ENCODE measurements around the gene SIPA1L3.
"Not testable (repeated sequence)": the region's sequence is repeated elsewhere in the genome, so short reads cannot be mapped to it uniquely, and the experiment has no call there.

Gene SIPA1L3

DNA sequence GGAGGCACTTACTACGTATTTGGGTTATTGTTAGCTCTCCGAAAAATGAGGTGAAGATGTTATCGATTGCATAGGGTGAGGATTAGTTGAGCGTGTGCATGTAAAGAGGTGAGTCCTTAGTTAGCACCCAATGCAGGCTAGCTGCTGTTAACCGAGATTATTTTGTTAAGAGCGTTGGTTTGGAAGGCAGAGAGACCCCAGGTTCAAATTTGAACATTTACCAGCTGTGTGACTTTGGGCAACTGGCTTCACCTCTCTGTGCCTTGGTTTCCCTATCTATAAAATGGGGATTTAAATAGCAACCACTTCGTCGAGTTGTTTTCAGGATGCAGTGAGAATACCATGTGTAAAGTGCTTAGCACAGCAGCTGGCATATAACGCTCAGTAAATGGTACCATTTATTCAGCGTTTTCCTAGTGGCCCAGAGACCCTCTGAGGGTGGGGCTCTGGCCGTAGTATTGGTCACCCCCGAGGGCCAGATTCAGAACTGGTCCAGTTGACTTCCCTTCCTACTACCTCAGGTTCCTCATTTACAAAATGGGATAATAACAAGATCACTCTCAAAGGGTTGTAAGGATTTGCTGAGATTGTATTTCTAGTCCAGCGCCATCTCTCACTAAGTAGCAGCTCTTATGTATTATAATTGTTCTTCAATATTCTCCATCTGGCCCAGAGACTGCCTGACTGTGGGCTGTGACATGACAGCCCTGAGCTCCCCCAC lies 887 bp downstream of the SIPA1L3 start:
- no peak for DNase-seq (ENCODE audit: low spot score)

DNA sequence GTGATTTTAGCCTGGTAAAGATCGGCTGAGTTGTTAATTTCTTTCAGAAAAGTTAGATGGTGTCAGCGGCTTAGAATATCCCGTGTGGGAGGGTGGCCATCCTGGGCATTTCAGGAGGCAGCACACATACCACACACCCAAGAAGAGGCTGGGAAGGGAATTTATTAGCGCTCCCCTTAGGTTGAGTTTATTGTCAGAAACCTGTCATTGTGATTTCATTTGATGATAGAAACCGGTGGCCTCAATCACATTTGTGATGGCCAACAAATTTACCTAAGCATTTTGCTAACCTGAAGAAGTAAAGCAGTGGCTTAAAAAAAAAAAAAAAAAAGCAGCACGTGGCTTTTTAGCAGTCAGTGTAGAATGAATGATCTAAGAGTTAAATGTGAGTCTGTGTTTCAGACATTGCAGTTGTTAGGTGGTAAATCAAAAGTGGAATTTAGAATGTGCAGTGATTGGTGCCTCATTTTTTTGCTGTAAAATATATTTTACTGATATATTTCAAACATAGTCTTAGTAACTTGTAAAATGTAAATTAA lies 2.7 kb downstream of the SIPA1L3 start:
- DNase-seq (ENCODE audit: low spot score) = no peak

DNA sequence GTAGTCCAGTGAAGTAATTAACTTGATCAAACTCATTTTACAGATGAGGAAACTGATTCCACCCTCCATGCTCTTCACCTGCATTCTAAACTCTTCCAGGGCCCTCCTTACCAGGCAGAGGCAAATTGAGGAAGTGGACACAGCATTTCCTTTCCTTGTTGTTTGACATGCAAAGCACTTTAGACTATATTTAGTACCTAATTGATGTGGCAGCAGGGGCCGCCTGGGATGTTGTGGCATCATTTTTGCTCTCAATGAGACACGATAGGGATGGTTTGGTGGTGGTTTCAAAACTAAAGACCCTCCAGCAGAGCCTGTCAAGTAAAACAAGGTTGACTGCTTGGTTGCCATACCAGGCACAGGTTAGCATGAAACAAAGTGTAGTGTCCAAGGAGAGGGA lies 7.9 kb downstream of the SIPA1L3 start:
- DNase-seq (ENCODE audit: low spot score) = peak; percentile 76

DNA sequence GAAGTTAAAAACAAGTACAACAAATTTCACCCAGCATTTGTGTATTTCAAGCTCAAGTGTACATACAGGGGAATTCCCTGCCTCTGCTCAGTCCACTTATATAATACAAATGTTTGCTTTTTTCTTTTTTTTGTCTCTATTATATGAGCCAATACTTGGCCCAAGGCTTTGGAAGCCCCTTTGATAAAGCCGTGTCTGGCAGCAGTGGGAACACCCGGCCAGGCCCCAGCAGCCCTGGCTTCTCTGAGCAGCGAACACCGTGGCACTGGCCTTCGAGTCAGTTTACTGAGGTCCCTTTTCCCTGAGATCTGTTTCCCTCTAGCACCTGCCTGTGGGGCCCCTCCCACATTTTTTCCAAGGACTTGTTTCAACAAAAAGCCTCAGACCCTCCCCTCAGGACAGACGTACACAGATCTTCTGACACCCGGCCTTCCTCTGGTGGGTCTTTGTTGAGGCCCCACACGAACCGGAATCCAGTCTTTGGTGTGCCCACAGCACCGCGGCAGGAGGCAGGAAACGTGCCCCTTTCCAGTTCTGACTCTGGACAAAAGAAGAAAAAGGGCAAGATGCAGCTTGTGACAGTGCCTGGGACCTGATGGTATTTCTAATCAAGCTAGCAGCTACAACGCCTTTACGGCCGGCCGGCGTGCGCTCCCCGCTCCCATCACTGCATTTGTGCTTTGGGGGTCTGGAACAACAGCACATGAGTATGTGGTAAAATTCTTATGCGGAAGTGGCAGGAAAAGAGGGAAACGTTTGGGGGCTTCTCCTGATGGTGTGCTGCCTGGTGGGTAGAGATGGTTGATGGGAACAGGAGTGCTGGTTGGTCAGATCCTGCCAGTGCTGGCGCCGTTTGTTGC lies 13.8 kb downstream of the SIPA1L3 start:
- no peak for DNase-seq (ENCODE audit: low spot score)

DNA sequence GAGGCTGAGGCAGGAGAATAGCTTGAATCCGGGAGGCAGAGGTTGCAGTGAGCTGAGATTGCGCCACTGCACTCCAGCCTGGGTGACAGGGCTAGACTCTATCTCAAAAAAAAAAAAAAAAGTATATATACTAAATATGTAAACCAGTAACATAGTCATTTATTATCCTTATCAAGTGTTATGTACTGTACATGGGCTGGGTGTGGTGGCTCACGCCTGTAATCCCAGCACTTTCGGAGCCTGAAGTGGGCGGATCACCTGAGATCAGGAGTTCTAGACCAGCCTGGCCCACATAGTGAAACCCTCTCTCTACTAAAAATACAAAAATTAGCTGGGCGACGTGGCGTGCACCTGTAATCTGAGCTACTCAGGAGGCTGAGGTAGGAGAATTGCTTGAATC lies 17.6 kb downstream of the SIPA1L3 start:
- not testable (repeated sequence) for DNase-seq (ENCODE audit: low spot score)

DNA sequence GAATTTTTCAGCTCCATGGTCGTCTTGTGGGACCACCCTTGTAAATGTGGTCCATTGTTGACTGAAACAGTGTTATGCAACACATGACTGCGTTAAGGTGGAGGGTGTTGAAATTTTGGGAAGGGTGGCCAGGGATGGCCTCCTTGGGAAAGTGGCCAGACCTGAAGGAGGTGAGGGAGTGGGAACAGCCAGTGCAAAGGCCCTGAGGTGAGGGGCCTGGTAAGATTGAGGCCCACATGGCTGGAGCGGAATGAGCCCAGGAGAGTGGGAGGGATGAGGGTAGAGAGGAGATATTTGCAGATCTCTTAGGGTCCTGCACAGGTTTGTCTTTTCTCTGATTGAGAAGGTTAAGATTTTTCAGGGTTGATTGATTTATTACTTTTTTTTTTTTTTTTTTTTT lies 18.2 kb downstream of the SIPA1L3 start:
- DNase-seq (ENCODE audit: low spot score) = no peak

DNA sequence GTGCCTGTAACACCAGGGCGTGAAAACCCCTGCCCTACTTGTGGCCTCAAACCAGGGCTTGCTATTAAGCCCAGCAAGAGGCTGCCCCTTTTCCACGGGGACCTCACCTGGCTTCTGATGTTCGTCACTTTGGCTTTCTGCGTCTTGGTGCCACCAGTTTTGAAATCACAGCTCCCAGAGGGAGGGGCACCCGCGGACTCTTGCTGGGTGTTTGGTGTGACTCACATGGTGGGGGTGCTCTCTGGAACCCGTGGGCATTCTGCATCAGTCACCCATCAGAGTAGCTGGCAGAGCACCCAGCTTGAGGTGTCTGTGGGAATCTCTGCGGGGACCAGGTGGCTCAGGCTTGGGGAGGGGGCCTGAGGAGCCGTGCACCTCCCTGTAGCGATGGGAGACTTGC lies 19.2 kb downstream of the SIPA1L3 start:
- no peak for DNase-seq (ENCODE audit: low spot score)

DNA sequence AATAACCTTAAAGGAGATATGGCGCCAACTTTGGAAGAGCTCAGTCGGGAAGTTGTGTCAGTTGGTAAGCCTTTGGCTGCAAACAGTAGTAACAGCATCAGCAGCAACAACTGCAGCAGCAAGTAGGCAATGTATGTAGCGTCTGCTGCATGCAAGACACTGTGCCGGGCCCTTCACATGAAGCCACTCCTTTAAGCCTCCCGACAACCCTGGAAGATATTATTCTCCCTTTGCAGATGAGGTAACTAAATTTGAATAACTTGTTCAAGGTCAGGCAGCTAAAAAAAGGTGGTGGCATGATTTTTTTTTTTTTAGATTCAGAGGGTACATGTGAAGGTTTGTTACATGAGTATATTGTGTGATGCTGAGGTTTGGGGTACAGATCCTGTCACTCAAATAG lies 19.7 kb downstream of the SIPA1L3 start:
- DNase-seq (ENCODE audit: low spot score) = peak; percentile 69

DNA sequence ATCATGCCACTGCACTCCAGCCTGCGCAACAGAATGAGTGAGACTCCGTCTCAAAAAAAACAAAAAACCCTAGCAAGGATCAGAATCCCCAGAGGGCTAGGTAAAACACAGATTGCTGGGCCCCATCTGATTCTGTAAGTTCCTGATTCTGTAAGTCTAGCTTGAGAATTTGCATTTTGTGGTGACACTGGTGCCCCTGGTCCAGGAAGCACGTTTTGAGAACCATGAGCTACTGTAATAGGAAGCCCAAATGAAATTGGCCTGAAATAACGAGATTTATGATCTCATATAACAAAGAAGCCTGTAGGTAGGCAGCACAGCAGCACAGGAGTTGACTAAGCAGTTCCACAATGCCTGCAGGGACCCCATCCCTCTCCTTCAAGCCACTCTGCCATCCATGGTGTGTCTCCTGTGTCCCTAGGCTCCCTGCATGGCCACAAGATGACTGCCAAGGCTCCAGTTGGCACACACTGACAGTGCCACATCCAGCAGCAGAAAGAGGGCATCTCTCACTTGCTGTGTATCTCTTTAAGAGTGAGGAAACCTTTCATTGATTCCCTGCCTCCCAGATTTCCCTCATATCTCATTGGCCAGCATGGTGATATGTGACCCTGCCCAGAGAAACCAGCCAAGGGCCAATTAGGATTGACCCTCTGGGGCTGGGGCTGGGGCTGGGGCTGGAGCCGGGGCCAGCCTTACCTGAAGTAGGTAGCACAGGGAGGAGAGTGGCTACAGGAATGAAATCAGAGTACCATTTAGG lies 21.7 kb downstream of the SIPA1L3 start:
- peak; percentile 86 for DNase-seq (ENCODE audit: low spot score)

DNA sequence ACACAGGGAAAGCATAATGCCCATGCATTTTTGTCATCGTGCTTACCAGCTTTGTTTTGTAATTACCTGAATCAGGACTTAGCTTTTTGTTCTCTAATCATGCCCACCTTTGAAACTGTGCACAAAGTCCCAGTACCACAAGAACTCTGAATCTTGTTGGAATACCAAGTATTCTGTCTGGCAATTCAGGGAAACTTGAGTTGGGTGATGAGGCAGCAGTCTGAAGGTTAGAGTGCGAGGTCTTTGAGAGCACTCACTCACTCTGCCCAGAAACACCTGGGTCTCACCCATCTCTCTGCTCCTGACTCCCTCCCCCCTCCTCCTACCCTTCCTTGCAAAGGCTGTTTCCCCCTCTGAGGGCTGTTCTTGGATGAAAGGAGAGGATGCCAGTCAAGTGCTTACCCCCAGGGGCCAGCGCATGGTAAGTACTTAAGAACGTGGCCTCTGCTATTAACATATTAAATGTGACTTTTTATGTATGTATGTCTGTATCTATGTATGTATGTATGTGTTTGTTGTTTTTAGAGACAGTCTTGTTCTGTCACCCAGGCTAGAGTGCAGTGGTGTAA lies 22.4 kb downstream of the SIPA1L3 start:
- no peak for DNase-seq (ENCODE audit: low spot score)

DNA sequence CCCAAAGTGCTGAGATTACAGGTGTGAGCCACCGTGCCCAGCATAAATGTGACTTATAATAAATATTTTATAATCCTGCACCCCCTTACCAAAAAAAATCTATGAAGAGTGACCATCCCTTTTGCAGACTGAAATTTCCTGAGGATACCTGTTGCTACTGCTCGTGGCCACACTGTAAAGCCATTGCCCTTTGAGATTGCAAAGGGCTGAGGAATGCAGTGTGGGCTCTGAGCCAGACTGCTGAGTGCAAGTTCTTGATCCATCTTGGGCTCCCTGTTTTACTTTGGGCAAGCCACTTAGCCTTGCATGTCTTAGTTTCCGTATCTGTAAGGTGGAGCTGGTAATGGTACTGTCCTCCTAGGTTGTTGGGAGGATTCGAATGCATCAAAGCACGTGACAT lies 23.4 kb downstream of the SIPA1L3 start:
- DNase-seq (ENCODE audit: low spot score) = no peak

DNA sequence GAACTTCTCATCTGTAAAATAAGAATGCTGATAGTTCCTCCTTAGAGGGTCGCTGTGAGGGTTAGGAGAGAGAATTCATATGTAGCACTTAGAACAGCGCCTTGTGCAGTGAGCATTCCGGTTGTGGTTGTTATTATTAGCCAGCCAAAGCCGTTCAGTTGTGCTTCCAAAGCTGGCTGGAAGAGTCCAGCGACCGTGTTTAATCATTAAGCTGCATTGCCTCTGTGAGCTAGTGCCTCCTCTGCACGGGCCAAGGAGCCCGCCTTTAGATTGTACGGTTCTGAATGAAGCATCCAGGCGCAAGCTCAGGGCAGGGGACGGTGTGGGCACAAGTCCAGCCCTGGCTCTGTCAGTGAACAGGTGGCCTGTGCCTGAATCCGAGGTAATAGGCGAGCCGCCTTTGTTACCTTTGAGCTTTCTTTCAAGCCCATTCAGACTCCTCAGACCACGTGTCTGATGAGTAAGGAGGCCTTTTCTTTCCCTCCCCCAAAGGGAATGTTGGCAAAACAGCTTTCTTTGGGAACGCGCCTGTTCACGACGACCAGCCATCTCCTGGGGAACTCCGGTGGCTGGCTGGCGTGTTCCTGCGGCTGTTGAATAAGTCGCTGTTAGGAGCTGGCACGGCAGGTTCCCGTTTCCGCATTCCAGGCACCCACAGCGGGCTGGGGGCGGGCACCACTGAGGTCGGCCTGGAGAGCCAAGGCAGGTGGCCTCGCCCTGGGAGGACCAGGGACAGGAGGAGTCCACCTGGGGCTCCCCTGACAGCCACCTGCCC lies 25.1 kb downstream of the SIPA1L3 start:
- DNase-seq (ENCODE audit: low spot score) = peak; percentile 57

DNA sequence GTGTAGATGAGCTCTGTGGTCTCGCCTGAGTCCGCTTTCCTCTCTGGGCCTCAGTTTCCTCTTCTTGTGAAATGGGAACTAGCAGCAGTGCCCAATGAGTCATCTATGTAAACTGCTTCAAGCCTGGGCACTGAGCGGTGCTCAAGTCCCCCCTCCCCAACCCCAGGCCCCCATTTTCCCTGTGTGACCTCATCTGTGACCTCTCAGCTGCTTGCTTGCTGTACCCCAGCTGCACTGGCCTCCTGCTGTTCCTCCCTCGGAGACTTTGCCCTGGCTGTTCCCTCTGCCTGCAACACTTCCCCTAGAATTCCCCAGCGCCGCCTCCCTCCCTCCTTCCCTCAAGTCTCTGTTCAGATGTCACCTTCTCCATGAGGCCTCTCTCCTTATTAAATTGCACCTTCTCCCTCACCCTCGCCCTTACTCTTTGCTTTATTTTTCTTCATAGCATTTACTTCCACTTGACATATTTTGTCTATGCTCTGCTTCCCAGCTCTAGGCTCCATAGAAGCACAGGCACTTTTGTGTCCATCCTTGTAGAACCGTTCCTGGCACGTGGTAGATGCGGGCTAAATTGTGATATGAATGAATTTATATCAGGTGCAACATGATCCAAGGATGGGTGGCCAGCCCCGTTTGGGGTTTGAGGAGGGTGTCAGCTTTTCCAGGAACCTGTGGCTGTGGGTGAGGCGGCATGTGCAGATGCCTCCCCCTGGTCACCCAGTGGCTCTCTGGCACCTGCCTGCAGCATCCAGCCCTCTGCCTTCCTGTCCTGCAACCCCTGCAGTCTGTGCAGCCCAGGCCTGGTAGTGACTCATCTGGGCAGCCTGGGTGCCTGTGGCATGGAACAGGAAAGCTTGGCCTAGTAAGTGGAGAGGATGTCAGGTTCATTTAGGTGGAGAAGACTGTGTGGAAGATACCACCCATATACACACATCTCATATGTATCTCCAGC lies 26.3 kb downstream of the SIPA1L3 start:
- no peak for DNase-seq (ENCODE audit: low spot score)

DNA sequence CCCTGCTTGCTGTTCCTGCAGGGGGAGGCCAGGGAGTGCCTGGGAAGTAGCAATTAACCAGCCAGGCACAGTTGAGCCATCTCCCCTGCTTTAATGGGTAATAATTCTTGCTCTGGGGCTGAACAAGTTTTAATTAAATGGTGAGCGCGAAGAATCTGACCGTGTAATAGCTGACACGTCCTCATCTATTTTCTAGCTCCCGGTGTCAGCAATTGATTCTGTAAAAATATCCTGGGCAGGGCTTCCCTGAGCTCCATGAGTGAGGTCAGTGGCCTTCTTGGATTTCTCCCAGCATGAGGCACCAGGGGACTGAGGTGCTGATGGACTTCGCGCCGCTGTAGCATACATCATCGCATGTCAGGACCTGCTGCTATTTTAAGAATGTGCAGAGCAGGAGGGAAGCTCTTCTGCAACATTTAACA lies 26.9 kb downstream of the SIPA1L3 start:
- DNase-seq (ENCODE audit: low spot score) = no peak

DNA sequence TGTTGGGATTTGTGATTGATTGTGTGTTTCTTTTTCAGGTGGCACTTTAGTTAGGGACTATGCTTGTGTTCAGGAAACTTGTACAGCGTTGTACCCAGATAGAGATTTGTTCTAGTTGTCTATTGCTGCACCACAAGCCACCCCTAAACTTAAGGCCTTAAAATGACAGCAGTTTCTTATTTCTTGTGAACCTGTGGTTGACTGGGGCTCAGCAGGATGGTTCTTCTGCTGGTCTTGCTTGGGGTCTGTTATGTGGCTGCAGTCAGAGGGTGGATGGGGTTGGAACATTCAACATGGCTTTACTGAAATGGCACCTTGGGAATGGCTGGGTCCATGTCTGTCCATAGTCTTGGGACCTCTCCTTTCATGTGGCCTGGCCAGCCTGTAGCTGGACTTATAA lies 28.3 kb downstream of the SIPA1L3 start:
- DNase-seq (ENCODE audit: low spot score) = no peak

DNA sequence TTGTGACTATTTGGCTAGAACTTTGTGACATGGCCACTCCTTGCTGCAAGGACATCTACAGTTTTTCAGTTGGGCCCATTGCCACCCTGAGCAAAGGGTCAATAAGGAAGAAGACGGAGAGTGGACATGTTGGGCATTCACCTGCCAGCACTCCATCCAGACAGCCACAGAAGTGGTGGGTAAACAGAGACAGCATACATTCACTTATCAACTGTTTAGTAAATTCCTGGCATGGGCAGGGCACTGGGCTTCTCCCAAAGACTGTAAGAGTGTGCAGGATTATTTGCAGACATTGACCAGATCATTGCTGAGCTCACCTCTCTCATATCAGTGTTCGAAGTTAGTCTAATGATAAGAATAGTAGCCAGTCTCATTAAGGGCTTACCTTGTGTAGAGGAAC lies 29.2 kb downstream of the SIPA1L3 start:
- no peak for DNase-seq (ENCODE audit: low spot score)

DNA sequence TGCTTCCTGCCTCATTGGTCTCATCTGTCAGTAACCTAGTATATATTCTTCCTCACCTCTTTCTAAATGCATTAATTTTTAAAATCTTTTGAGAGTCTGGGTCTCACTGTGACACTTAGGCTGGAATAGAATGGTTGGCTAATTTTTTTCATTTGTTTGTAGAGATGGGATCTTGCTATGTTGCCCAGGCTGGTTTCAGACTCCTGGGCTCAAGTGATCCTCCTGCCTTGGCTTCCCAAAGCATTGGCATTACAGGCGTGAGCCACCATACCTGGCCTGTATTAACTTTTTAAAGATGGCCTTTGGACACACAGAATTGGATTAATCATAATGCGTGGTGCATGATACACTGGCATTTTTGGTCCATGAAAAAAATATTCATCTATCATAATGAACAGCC lies 29.9 kb downstream of the SIPA1L3 start:
- DNase-seq (ENCODE audit: low spot score) = no peak

DNA sequence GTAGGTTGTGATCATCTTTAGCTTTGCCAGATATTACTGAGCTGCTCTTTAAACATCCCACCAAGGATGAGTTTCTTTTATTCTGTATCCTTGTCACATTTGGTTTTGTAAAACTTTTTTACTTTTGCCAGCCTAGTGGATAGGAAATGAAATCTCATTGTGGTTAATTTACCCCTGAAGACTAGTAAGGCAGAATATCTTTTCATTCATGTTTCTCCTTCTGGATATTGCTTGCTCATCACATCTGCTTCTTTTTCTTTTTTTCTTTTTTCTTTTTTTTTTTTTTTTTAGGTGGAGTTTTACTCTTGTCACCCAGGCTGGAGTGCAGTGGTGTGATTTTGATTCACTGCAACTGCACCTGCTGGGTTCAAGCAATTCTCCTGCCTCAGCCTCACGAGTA lies 31.3 kb downstream of the SIPA1L3 start:
- DNase-seq (ENCODE audit: low spot score) = no peak

DNA sequence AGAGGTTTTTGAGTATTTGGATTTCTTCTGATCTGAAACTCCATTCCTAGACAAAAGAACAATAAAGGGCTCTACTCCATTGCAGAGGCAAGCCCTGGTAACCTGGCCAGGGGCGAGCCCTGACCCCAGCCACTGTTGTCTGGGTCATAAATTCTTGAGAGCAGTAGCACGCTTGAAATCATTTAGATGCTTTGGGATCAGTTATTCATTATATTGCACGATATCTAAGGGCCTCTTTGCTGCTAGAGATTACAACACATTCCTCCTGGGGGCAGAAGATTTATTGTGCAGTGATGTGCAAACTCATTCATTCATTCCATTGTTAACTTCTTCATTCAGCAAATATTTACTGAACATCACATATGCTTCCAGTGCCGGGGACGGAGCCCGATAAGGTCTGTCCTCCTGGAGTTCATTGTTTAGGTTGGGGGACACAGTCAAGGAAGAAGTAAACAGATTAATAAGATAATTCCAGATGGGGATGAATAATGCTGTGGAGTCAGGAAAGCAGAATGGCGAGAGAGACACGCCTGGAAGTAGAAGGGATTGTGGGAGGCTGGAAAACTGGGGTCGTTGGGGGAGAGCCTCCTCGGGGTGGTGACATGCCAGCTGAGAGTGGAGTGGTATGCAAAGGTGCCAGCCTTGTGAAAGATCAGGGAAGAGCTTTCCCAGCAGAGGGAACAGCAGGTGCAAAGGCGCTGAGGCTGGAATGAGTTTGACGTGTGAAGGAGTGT lies 34.9 kb downstream of the SIPA1L3 start:
- no peak for DNase-seq (ENCODE audit: low spot score)

DNA sequence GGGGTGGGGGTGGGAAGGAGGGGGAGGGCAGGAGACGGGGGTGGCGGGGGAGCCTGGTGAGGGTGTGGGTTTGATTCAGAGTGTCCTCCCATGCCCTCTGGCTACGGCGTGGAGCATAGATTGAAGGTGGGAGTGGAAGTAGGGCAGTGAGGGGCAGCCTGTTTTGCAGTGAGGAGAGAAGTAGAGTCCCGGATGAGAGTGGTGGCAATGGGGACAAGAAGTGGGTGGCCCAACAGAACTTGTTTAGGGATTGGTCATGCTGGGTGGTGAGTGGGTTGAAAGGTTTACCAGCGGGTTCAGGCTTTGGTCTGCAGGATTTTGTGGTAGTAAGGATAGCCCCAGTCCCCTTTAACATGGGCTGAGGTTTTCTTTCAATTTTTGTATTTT lies 35.5 kb downstream of the SIPA1L3 start:
- no peak for DNase-seq (ENCODE audit: low spot score)

Data from germinal center (tissue), 1 donor.